Endothelial cell of umbilical vein (primary cell): ENCODE results near the gene RBM44. TPM values are rescaled to one million over a fixed set of nuclear protein-coding genes. Genes with fewer than 3 reads are reported as not detected.

ENCODE experiments used
- BruUV-seq: library from RNA; stranded (reverse); fragments of 400-500 nt; replicated peaks from 2 replicates; lab custom pipeline; 2021; lab: Mats Ljungman, UMichigan
- CTCF ChIA-PET: fragments of 300-600, 350-600 bp; sonication (Branson Sonifier 250); formaldehyde crosslinking; loops from one replicate; lab custom pipeline; 2021; ENCODE audit warnings: antibody characterized with exemption, inconsistent platforms; lab: Charles Lee
- POLR2A ChIA-PET: fragments of 300-600, 350-600 bp; sonication (Branson Sonifier 250); formaldehyde crosslinking; loops from one replicate; lab custom pipeline; 2021; ENCODE audit warnings: antibody characterized with exemption, inconsistent platforms; lab: Charles Lee
- DNase-seq: peaks from one replicate; pipeline ENCODE4 v3.0.0-alpha.2; 2011; ENCODE audit warnings: low read depth, low spot score
- FAIRE-seq: peaks from 2 replicates; lab custom pipeline; 2011; peaks lifted over from hg19 to GRCh38; lab: Jason Lieb, UNC
- H2AFZ ChIP-seq: 2 replicates; pipeline ENCODE4 v1.6.0; 2012; ENCODE audit warnings: low read depth, low read length, control low read depth, inconsistent platforms
- H3K27ac ChIP-seq: 2 replicates; pipeline ENCODE4 v1.5.1; 2011; ENCODE audit warnings: low read depth, mild to moderate bottlenecking, control low read depth, low read length, moderate library complexity; ENCODE audit not compliant: insufficient read depth
- H3K27me3 ChIP-seq, 2 experiments: 2 replicates each; pipeline versions ENCODE4 v1.6.0 to v1.6.1; 2011; ENCODE audit warnings: low read length in 2 of 2, mixed read lengths in 1 of 2; ENCODE audit not compliant: control insufficient read depth in 2 of 2, insufficient read depth in 2 of 2
- H3K36me3 ChIP-seq, 2 experiments: 2 replicates in 1 of 2; 3 replicates in 1 of 2; pipeline ENCODE4 v1.5.1; 2011; ENCODE audit warnings: low read length in 2 of 2, mild to moderate bottlenecking in 1 of 2, moderate library complexity in 1 of 2; ENCODE audit not compliant: control insufficient read depth in 2 of 2, insufficient read depth in 2 of 2; ENCODE audit errors: extremely low read depth in 1 of 2
- H3K4me1 ChIP-seq: 3 replicates; pipeline ENCODE4 v1.5.1; 2011; ENCODE audit warnings: mild to moderate bottlenecking, low read length; ENCODE audit not compliant: control insufficient read depth, insufficient read depth; ENCODE audit errors: extremely low read depth
- H3K4me2 ChIP-seq: 2 replicates; pipeline ENCODE4 v1.6.1; 2011; ENCODE audit warnings: low read length, control low read depth, mixed read lengths; ENCODE audit not compliant: insufficient read depth
- H3K4me3 ChIP-seq, 3 experiments: fragments of 200-600 bp in 1 of 3; sonication (generic), shearing (Covaris generic) in 1 of 3; replicated peaks in 1 of 3; 2 replicates each; pipeline ENCODE4 v1.5.1; 2011 to 2016; ENCODE audit warnings: control low read depth in 3 of 3, low read length in 3 of 3, mild to moderate bottlenecking in 2 of 3, inconsistent platforms in 1 of 3, low read depth in 1 of 3, moderate library complexity in 1 of 3; ENCODE audit not compliant: insufficient read depth in 1 of 3
- H3K79me2 ChIP-seq: 2 replicates; pipeline ENCODE4 v1.6.0; 2012; ENCODE audit warnings: low read length, inconsistent platforms; ENCODE audit not compliant: control insufficient read depth, insufficient read depth
- H3K9ac ChIP-seq: replicated peaks from 2 replicates; pipeline ENCODE3; 2011; ENCODE audit warnings: low read length, control low read depth; ENCODE audit not compliant: insufficient read depth; ENCODE audit errors: extremely low read depth
- H3K9me1 ChIP-seq: replicated peaks from 3 replicates; pipeline ENCODE4 v1.6.0; 2011; ENCODE audit warnings: mild to moderate bottlenecking, low read length; ENCODE audit not compliant: control insufficient read depth, insufficient read depth; ENCODE audit errors: extremely low read depth
- H3K9me3 ChIP-seq: replicated peaks from 2 replicates; pipeline ENCODE4 v1.5.1; 2012; ENCODE audit warnings: low read length, inconsistent platforms; ENCODE audit not compliant: control insufficient read depth, insufficient read depth
- H4K20me1 ChIP-seq: replicated peaks from 2 replicates; pipeline ENCODE3; 2011; ENCODE audit warnings: mild to moderate bottlenecking, low read length; ENCODE audit not compliant: control insufficient read depth, insufficient read depth; ENCODE audit errors: extremely low read depth
- EZH2 ChIP-seq: IDR thresholded peaks from 2 replicates; pipeline ENCODE4 v1.6.1; 2012; ENCODE audit warnings: borderline replicate concordance, low read depth, mild to moderate bottlenecking, moderate library complexity, low read length, inconsistent platforms; ENCODE audit not compliant: severe bottlenecking
- GATA2 ChIP-seq: IDR thresholded peaks from 2 replicates; pipeline ENCODE4 v1.7.0; 2011; ENCODE audit warnings: low read depth, mild to moderate bottlenecking, moderate library complexity, mixed read lengths, low read length; ENCODE audit not compliant: insufficient read length, insufficient read depth
- MYC ChIP-seq: IDR thresholded peaks from one replicate; pipeline ENCODE4 v1.6.1; 2011; ENCODE audit warnings: mild to moderate bottlenecking, low read depth, low read length
- POLR2A ChIP-seq: IDR thresholded peaks from 2 replicates; pipeline ENCODE4 v1.6.1; 2012; ENCODE audit warnings: low read depth, mild to moderate bottlenecking, control low read depth, low read length
- dilution Hi-C: fragments of 300-500 bp; cut with MboI; formaldehyde crosslinking; loops from one replicate; pipeline ENCODE4 v1.15.0; 2019; ENCODE audit warnings: low sequenced_read_pairs; ENCODE audit not compliant: extremely low pct_ligation_motif_present
- intact Hi-C: fragments of 100-400 bp; cut with micrococcal nuclease; formaldehyde crosslinking; loops from one replicate; pipeline ENCODE4 v1.10.0; 2022
- polyA plus RNA-seq, 4 experiments: library from polyadenylated mRNA; depleted of rRNA in 3 of 4; stranded (reverse) in 3 of 4; unstranded in 1 of 4; fragments of >200 nt; gene quantifications; 2 replicates each; pipeline versions ENCODE4 v1.2.1 to v1.2.3, GENCODE V29; 2011 to 2012; ENCODE audit warnings: missing spikeins in 1 of 4
- total RNA-seq: library from RNA; stranded (reverse); gene quantifications from 2 replicates; pipeline ENCODE4 v1.2.3, GENCODE V29; 2021
- TF ChIP-seq, protein P1 (sequence below), 2 donors: IDR thresholded peaks; 1 replicate in 1 of 2; 2 replicates in 1 of 2; pipeline ENCODE4 v1.5.1; 2011; ENCODE audit warnings: low read length in 2 of 2, mild to moderate bottlenecking in 2 of 2, moderate library complexity in 2 of 2, control low read depth in 1 of 2, inconsistent platforms in 1 of 2, low read depth in 1 of 2; ENCODE audit not compliant: insufficient read depth in 1 of 2; ENCODE audit errors: extremely low read depth in 1 of 2
- TF ChIP-seq, protein P2 (sequence below): IDR thresholded peaks from 2 replicates; pipeline ENCODE4 v1.6.1; 2011; ENCODE audit not compliant: insufficient read depth, insufficient read length

RBM44 gene
- total and polyA plus RNA-seq, 2 donors (not counting 3 experiments of a cell fraction or from before 2014, with no cell fraction given) = 0.14 to 0.53 TPM

DNA sequence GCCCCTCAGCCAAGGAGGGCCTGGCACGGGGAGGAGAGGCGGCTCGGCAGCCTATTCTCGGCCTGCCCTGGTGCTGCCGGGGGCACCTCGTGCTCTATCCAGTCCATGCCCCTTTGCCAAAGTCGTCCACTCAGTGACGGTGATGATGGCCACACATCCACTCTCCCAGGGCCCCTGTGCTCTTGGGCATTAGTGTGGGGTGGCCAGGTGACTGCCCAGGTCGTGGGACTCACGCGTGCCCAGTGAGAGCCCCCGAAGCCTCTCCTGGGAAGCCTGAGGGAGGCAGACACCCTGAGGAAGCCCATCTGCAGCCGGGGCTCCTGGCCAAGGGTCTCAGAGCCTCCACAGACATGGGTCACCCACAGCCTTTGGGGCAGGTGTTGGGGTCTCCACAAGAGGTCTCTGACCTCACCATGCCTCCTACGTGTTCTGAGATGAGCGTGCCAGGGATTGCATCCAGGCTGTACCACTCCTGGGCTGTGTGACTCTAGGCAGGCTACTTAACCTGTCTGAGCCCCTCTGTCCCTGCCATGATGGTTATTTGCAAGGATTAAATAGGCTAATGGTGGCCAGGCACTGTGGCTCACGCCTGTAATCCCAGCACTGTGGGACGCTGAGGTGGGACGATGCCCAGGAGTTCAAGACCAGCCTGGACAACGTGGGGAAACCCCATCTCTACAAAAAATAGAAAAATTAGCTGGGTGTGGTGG, 73.8 kb downstream of the RBM44 start:
- no peak overlapping the region for H3K27ac ChIP-seq
- intact Hi-C loops (no loop called here), dilution Hi-C loops (no loop called here)
- no peaks in the 10 kb centered on the region for H4K20me1 ChIP-seq
- no peaks in the 10 kb centered on the region for H3K9me3 ChIP-seq
- no peak for DNase-seq
- H3K9ac ChIP-seq = no peak overlapping the region
- H3K36me3 ChIP-seq = no peaks in the 10 kb centered on the region
- no peak for FAIRE-seq
- no peak overlapping the region for H2AFZ ChIP-seq
- no peaks in the 10 kb centered on the region for H3K4me1 ChIP-seq
- no peak overlapping the region for H3K4me3 ChIP-seq
- no peak overlapping the region for H3K4me2 ChIP-seq
- TF ChIP-seq EZH2 (no peak), MYC (no peak), POLR2A (no peak), GATA2 (no peak)
- TF ChIP-seq, protein P1, sequence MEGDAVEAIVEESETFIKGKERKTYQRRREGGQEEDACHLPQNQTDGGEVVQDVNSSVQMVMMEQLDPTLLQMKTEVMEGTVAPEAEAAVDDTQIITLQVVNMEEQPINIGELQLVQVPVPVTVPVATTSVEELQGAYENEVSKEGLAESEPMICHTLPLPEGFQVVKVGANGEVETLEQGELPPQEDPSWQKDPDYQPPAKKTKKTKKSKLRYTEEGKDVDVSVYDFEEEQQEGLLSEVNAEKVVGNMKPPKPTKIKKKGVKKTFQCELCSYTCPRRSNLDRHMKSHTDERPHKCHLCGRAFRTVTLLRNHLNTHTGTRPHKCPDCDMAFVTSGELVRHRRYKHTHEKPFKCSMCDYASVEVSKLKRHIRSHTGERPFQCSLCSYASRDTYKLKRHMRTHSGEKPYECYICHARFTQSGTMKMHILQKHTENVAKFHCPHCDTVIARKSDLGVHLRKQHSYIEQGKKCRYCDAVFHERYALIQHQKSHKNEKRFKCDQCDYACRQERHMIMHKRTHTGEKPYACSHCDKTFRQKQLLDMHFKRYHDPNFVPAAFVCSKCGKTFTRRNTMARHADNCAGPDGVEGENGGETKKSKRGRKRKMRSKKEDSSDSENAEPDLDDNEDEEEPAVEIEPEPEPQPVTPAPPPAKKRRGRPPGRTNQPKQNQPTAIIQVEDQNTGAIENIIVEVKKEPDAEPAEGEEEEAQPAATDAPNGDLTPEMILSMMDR (IDR thresholded peaks at IDR 0.05; ENCODE audit: extremely low read depth in 1 of 2, insufficient read depth in 1 of 2, low read depth in 1 of 2, low read length in 2 of 2) = no peak
- TF ChIP-seq, protein P2, sequence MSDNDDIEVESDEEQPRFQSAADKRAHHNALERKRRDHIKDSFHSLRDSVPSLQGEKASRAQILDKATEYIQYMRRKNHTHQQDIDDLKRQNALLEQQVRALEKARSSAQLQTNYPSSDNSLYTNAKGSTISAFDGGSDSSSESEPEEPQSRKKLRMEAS = no peak
- H3K9me1 ChIP-seq = no peaks in the 10 kb centered on the region
- BruUV-seq = no TSS peak
- ChIA-PET CTCF (interaction anchor here (1.0 kb wide), 1 partner anchor 14 kb away, joined by 4 read pairs; no protein-coding TSS in a partner anchor), POLR2A (no interaction called here)
- no peaks in the 10 kb centered on the region for H3K27me3 ChIP-seq
- H3K79me2 ChIP-seq = no peaks in the 10 kb centered on the region
